HFF-Myc (cell line): ENCODE measurements around the gene ZNF580.
A peak's percentile ranks its signal among the peaks of the same experiment; 100 is the strongest.

Experiments used
- DNase-seq: peaks from one replicate; pipeline ENCODE4 v3.0.0-alpha.2; 2011; ENCODE audit warnings: low read depth; ENCODE audit errors: extremely low read depth
- H3K4me3 ChIP-seq: replicated peaks from 2 replicates; pipeline ENCODE4 v1.5.1; 2011; ENCODE audit warnings: low read depth, mild to moderate bottlenecking, control low read depth, low read length
- TF ChIP-seq, protein P1 (sequence below): IDR thresholded peaks from 2 replicates; pipeline ENCODE4 v1.5.1; 2012; ENCODE audit warnings: mild to moderate bottlenecking, low read depth, low read length, control low read depth; ENCODE audit errors: missing control alignments

The ZNF580 gene

GRCh38 chr19:55635334-55635717 is 5.5 kb upstream of the ZNF580 start:
- peak overlapping the region; percentile 98 for H3K4me3 ChIP-seq
- TF ChIP-seq, protein P1, sequence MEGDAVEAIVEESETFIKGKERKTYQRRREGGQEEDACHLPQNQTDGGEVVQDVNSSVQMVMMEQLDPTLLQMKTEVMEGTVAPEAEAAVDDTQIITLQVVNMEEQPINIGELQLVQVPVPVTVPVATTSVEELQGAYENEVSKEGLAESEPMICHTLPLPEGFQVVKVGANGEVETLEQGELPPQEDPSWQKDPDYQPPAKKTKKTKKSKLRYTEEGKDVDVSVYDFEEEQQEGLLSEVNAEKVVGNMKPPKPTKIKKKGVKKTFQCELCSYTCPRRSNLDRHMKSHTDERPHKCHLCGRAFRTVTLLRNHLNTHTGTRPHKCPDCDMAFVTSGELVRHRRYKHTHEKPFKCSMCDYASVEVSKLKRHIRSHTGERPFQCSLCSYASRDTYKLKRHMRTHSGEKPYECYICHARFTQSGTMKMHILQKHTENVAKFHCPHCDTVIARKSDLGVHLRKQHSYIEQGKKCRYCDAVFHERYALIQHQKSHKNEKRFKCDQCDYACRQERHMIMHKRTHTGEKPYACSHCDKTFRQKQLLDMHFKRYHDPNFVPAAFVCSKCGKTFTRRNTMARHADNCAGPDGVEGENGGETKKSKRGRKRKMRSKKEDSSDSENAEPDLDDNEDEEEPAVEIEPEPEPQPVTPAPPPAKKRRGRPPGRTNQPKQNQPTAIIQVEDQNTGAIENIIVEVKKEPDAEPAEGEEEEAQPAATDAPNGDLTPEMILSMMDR = no peak
- DNase-seq = no peak

- TF ChIP-seq, protein P1 = no peak
- no peak for DNase-seq
- peak overlapping the region; percentile 98 for H3K4me3 ChIP-seq
Observed at GRCh38 chr19:55635856-55636440, 4.9 kb upstream of the ZNF580 start.

DNA sequence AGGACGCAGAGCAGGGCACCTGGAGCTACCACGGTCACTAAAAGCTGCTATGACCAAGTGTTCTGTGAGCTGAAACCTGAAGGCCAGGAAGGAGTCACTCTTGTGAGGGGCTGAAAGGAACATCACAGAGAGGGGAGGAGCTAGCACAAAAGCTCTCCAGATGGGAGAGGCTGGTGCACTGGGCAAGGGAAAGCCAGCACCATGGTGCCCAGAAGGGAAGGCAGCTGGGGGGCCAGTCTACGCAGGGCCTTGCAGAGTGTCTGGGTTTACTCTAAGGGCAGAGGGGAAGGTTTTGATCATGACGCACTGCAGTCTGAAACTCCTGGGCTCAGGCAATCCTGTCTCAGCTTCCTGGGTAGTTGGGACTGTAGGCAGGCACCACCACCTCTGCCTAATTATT is 4.1 kb upstream of the ZNF580 start:
- DNase-seq = no peak
- TF ChIP-seq, protein P1 = no peak
- no peak overlapping the region for H3K4me3 ChIP-seq

DNA sequence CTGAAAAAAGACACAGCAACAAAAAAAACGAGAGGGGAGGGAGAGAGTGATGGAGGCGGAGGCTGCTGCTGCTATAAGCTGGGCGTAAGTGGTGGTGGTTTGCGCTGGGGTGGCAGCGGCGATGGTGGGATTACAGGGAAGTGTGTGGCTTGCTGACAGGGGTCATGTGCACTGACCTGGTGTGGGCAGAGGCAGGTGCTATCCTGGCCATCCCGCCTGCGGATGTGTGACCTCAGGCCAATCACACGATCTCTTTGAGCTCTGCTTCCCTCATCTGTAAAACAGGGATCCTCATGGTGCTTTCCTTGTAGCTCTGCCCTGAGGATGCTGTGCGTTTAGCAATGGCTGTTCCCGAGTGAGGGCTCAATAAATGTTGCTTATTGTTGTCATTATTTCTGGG is 3.3 kb upstream of the ZNF580 start:
- DNase-seq = no peak
- TF ChIP-seq, protein P1 = no peak
- H3K4me3 ChIP-seq = no peak overlapping the region

GRCh38 chr19:55638864-55639359 is 1.9 kb upstream of the ZNF580 start:
- H3K4me3 ChIP-seq = no peak overlapping the region
- TF ChIP-seq, protein P1 = peak; percentile 67
- no peak for DNase-seq

DNA sequence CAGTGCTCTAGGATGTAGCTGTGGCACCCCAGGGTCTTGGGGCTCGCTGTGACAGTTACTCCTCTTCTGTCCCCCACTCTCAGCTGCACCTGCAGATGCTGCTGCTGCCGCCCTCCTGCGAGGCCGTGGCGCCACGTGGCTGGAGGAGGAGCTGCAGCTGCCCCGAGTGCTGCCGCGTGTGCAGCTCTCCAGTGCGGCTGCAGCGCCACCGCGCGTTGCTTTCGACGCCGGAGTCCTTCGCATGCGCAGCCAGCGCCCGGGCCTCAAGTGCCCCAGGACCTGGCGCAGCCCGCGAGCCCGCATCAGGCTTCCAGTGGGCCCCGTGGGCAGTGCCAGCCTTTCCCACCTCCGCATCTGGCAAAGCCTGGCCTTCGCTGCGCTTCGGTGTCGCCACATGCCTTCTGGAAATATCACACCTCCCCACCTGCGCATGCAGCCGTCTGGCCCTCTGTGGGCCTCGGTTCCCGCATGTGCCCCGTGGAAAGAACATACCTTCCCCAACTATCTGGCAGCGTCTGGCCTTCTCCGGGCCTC is 692 bp upstream of the ZNF580 start:
- TF ChIP-seq, protein P1 = peak; percentile 53
- DNase-seq = no peak
- H3K4me3 ChIP-seq = peak overlapping the region; percentile 87
